Skeletal muscle tissue (tissue), 4 donors: Measurements from ENCODE around the gene HOXA4. TPM values are rescaled to one million over a fixed set of nuclear protein-coding genes. Genes with fewer than 3 reads are reported as not detected.

Experiments used
- H3K27ac ChIP-seq: one replicate; pipeline ENCODE4 v1.7.0; 2013; ENCODE audit warnings: mild to moderate bottlenecking, low read depth, low read length, inconsistent platforms
- H3K27me3 ChIP-seq, 3 donors: one replicate each; pipeline ENCODE4 v1.7.0; 2013; ENCODE audit warnings: low read length in 3 of 3; ENCODE audit not compliant: control insufficient read depth in 3 of 3, insufficient read depth in 3 of 3
- H3K36me3 ChIP-seq, 3 donors: one replicate each; pipeline ENCODE4 v1.7.0; 2013; ENCODE audit warnings: low read length in 3 of 3; ENCODE audit not compliant: control insufficient read depth in 3 of 3, insufficient read depth in 3 of 3
- H3K4me1 ChIP-seq, 3 donors: one replicate each; pipeline ENCODE4 v1.7.0; 2013; ENCODE audit warnings: low read length in 3 of 3, mild to moderate bottlenecking in 3 of 3; ENCODE audit not compliant: control insufficient read depth in 3 of 3, insufficient read depth in 3 of 3
- H3K4me3 ChIP-seq, 3 donors: one replicate each; pipeline ENCODE4 v1.7.0; 2013; ENCODE audit warnings: low read length in 3 of 3
- H3K9ac ChIP-seq, 3 donors: one replicate each; pipeline ENCODE4 v1.7.0; 2013; ENCODE audit warnings: low read length in 3 of 3, mild to moderate bottlenecking in 3 of 3, moderate library complexity in 2 of 3, low read depth in 1 of 3
- H3K9me3 ChIP-seq, 3 donors: one replicate each; pipeline ENCODE4 v1.7.0; 2013; ENCODE audit warnings: low read length in 3 of 3; ENCODE audit not compliant: control insufficient read depth in 3 of 3
- total RNA-seq: library from RNA; depleted of rRNA; stranded (reverse); fragments of >200 nt; gene quantifications from one replicate; pipeline ENCODE4 v1.2.3, GENCODE V29; 2014
- donor health status: Osteomylitis.

The HOXA4 gene
- 2.1 TPM for total RNA-seq

DNA sequence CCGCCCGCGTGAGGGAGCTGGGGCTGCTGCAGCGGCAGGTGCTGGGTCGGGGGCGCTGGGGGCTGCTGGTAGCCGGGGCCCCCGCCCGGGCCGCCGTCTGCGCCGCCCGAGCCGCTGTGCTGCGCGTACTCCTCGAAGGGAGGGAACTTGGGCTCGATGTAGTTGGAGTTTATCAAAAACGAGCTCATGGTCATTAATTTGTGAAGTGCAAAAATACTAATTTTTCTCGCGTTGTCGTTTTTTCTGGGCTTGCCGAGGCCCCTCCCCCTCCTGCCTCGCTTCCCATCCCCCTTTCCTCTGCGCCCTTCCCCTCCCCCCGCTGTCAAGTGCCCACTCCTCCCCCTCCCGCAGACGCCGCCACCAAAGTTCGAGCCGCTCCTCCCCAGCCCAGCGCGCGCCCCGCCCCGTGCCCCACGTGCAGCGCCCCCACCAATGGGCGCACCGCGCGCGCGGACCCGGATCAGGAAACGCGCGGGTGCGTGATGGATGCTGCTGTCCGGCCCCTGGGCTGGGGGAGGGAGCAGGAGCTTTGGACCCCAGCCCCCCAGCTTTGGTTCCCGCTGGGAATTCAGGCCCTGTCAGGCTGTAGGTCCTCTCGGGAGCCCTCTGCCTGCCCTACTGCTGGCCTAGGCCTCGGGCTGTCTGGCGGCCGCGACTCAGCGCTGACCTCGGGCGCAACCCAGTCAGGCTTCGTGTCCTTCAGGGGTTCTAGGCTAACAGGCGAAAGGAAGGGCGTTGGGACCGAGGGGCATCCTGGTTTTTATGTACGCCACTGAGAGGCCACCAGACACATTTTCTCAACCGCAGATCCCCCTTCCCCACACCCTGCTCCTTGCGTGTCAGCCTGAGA is at the start of gene HOXA4:
TSS of gene HOXA4 (minus strand) at position 218 of the 850 bp plus-strand sequence. CDS start at position 194, 24 bp downstream.
- H3K9me3 ChIP-seq, result no peaks in the 10 kb centered on the region
- peaks cover 0 to 4% (median 0%) of the 10 kb centered on the region in 3 donors for H3K36me3 ChIP-seq
- H3K27me3 ChIP-seq, result no peaks in the 10 kb centered on the region
- H3K4me1 ChIP-seq, result peaks cover 45 to 69% (median 68%) of the 10 kb centered on the region in 3 donors
- peak within 1 kb of the TSS; percentile 74 for H3K27ac ChIP-seq
- H3K9ac ChIP-seq, result peak within 1 kb of the TSS; percentile 83 to 90 (median 84)
- peak within 1 kb of the TSS; percentile 84 to 91 (median 87) for H3K4me3 ChIP-seq

DNA sequence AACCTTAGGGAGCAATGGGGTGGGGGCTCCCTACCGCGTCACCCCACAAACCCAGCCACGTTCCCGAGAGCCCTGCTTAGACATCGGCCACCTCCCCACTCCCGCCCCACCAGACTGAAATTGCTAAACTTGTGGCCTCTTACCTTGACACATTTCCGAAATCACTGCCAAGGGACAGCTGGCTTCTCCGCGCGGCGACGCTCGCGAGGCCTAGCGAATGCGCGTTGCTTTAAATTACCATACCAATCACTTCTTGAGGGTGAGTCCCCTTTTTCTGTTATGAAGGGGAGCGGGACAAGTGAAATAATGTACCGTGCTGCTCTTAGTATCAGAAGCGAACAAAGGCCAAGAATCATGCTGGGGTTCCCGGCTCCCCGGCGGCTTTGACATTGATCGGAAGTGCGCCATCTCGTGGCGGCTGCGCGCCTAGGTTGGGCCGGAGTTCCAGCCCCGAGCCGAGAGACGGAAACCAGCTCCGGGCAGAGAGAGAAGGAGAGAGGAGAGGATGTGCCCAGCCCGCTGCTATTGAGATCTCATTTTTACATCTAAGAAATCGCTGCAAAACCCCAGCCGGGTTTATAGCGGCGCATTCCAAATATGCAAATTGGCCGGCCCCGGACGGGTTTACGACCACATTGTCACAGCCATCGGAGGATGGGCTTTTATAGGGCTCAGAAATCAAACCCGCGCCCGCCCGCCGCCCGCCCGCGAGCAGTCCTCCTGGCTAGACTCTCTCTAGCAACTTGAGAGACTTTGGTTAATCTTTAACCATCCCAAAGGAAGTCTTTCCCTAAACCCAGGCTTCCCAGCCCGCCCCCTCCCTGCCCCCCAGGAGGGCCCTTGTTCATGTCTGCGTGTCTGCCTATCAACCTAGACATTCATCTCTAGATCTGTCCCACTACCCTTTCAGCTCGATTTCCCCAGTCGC is 49.2 kb upstream of the HOXA4 start:
- H3K9ac ChIP-seq, result peak overlapping the region; percentile 81 to 97 (median 93)
- H3K4me3 ChIP-seq, result peak overlapping the region; percentile 52 to 85 (median 77)
- no peaks in the 10 kb centered on the region for H3K36me3 ChIP-seq
- peaks cover 17 to 31% (median 22%) of the 10 kb centered on the region in 3 donors for H3K27me3 ChIP-seq
- no peaks in the 10 kb centered on the region for H3K9me3 ChIP-seq
- H3K4me1 ChIP-seq, result peaks cover 44 to 62% (median 46%) of the 10 kb centered on the region in 3 donors
- H3K27ac ChIP-seq, result peak overlapping the region; percentile 61

DNA sequence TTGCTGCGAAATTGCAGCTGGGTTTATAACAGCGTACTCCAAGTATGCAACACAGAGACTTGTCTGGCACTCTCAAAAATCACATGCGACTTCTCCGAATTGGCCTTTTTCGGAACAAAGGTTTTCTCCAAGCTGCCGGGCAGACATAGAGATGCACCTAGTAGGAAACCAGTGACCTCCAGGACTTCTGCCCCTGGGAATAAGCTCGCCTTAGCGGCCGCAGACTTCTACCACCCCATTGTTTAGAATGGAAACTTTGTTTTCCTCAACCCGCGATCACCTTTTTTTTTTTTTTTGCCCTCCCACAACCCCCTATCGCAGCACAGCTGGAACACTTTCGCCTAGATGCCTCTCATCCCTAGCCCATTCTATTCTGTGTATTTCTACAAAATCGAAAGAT is 48.5 kb upstream of the HOXA4 start:
- Histone ChIP-seq H3K9me3 (no peaks in the 10 kb centered on the region), H3K27me3 (peaks cover 17 to 31% (median 24%) of the 10 kb centered on the region in 3 donors), H3K4me1 (peaks cover 44 to 63% (median 45%) of the 10 kb centered on the region in 3 donors), H3K27ac (peak overlapping the region; percentile 61), H3K4me3 (peak overlapping the region; percentile 52 to 85 (median 77)), H3K9ac (peak overlapping the region; percentile 81 to 97 (median 93)), H3K36me3 (no peaks in the 10 kb centered on the region)

DNA sequence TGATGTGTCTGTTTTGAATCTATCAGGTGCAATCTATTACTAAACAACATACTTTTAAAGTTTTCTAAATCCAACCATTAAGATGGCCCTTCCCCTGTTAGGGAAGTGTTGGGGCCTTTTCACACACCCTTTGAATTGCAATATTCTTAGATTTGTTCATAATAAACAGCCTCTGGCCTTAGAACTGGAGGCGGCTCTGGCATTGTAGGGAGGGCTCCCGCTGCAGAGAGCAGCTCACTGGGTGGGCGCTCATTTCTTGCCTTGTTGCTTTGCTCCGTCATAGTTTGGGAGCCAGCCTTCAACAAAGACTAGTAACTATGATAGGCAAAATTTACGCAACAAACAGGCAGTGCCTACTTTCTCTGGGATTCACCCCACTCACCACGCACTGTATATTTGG is 47.8 kb upstream of the HOXA4 start:
- peaks cover 39 to 61% (median 40%) of the 10 kb centered on the region in 3 donors for H3K4me1 ChIP-seq
- H3K4me3 ChIP-seq, result peak overlapping the region; percentile 52 to 85 (median 77)
- H3K9me3 ChIP-seq, result no peaks in the 10 kb centered on the region
- H3K27ac ChIP-seq, result peak overlapping the region; percentile 61
- no peaks in the 10 kb centered on the region for H3K36me3 ChIP-seq
- peak overlapping the region; percentile 43 to 97 (median 93) for H3K9ac ChIP-seq
- peaks cover 15 to 29% (median 23%) of the 10 kb centered on the region in 3 donors for H3K27me3 ChIP-seq

DNA sequence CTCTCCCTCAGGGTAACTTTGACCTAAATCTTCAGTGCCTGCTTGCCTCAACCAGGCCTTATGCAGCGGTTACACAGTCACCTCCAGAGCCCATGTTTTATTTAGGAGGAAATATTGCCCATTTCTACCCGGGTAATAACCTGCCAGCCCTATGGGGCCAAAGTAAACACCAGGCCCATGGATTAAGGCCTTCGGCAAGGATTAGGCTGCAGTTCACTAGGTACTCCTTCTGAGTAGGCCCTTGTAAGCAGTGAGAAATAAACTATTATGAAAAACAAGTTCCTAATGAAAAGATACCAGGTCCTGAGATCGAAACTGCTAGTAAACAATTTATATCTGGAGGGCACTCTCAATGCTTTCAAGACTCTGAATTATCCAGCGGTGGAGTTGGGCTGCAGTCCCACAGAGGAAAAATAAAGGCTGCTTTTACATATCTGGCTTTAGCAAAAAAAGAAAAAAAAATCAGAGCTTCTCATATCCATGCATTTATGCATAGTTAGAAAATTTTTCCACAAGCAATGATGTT is 47.3 kb upstream of the HOXA4 start:
- Histone ChIP-seq H3K27me3 (peaks cover 10 to 25% (median 18%) of the 10 kb centered on the region in 3 donors), H3K9ac (peak overlapping the region; percentile 37 to 97 (median 93)), H3K36me3 (no peaks in the 10 kb centered on the region), H3K4me3 (peak overlapping the region; percentile 77 to 85 (median 84)), H3K9me3 (no peaks in the 10 kb centered on the region), H3K27ac (peak overlapping the region; percentile 84), H3K4me1 (peaks cover 34 to 56% (median 35%) of the 10 kb centered on the region in 3 donors)

DNA sequence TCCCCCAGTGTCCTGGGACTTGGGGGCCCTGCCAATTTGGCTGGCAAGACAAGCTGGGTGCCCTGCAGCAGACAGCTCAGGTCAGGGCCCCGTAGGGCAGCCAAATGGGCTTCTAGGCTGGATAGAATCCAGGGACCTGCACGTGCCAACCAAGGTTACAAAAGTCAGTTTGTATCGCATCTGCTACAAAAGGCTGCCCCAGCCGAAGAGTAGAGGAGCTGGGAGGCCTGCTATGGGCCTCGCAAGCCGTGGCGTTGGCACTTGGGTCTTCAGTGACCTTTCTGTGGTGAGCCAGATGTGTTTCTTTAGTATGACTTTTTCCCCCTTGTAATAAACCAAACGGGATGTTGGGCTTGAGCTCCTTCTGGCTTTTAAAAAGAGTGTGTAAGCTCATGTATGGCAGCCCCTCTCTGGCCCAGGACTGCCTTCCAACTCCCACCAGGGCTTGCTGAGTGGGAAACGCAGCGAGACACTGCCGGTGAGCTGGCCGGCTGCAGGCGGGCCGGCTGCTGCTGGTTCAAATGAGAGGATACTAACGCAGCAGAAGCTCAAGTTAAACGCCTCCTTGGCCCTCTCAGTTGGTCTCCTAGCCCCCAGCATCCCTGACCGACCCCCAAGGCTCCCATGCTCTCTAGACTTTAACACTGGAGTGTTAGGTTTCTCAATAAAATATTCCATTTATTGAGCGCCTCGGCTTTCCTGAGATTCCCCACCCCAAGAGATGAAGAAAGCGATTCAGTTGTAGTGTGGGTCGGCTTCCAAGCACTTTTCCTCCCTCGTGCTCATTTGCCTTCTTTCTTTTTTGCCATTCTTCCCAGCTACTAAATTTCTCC is 46.6 kb upstream of the HOXA4 start:
- Histone ChIP-seq H3K27ac (peak overlapping the region; percentile 84), H3K9ac (peak overlapping the region; percentile 37 to 97 (median 93)), H3K4me3 (peak overlapping the region; percentile 66 to 84 (median 77))

DNA sequence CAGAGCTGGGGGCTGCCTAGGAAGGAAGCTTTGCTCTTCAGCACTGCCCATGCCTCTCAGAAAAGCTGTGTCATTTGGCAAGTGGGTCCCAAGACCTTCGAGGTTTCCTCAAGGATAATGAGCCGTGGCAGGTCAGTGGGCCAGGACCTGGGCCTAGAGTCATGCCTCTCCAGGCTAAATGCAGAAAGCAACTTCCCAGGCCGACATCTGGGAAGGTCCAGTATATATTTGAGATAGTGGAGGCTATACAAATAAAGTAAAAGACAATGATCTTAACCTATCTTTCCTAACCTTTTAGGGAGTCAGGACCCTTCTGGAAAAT is 45.9 kb upstream of the HOXA4 start:
- Histone ChIP-seq H3K36me3 (no peaks in the 10 kb centered on the region), H3K4me3 (peak overlapping the region; percentile 48 to 84 (median 81)), H3K9ac (peak overlapping the region; percentile 58 to 97 (median 69)), H3K4me1 (peaks cover 41 to 57% (median 45%) of the 10 kb centered on the region in 3 donors), H3K27ac (peak overlapping the region; percentile 84), H3K27me3 (peaks cover 7 to 17% (median 15%) of the 10 kb centered on the region in 3 donors), H3K9me3 (no peaks in the 10 kb centered on the region)

More for the DNA sequence above, 46.6 kb upstream of the HOXA4 start:
- no peaks in the 10 kb centered on the region for H3K36me3 ChIP-seq
- peaks cover 39 to 58% (median 40%) of the 10 kb centered on the region in 3 donors for H3K4me1 ChIP-seq
- H3K9me3 ChIP-seq, result no peaks in the 10 kb centered on the region
- peaks cover 7 to 21% (median 15%) of the 10 kb centered on the region in 3 donors for H3K27me3 ChIP-seq

DNA sequence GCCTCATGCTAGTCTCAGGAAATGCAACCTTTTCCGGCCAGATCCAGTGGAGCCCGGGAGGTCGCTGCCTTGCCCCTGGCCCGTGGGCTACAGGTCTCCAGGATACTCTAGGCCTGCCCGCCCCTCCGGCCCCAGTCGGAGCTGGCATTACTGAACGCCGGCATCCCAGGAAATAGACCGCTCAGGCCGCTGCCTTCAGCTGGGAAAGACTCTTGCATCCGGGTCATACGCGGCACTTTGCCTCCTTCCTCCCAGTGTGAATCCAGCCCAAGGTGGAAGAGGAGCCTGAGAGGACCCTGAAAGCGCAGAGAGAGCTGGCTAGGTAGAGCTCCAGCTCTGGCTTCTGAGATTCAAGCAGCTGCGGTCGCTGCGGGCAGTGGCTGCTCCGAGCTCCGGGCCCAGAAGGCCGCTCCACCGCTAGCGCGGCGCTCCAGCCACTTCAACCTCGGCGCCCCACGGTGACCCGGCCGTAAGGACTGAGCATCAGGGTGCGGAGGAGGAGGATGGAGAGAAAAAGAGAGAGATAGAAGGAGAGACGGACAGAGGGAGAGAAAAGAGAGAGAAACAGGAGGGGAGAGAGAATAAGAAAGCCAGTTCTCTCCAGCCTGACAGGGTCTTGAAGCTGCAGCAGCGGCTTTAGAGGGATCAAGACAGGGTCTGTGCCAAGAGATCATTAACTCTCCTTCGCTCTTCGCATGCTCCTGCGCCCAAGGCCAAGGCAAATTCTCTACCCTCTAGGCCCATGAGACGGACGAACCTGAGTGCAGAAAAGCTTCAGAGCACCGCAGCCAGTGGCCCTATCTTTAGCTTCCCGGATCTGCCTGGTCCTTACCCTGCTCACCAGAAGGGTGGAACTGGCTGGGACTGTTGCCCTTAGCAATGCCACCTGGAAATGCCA is 45.3 kb upstream of the HOXA4 start:
- peak overlapping the region; percentile 58 to 97 (median 69) for H3K9ac ChIP-seq
- H3K4me1 ChIP-seq, result peaks cover 45 to 60% (median 48%) of the 10 kb centered on the region in 3 donors
- H3K27ac ChIP-seq, result peak overlapping the region; percentile 84
- H3K9me3 ChIP-seq, result no peaks in the 10 kb centered on the region
- H3K4me3 ChIP-seq, result peak overlapping the region; percentile 48 to 84 (median 81)
- H3K36me3 ChIP-seq, result no peaks in the 10 kb centered on the region
- H3K27me3 ChIP-seq, result peaks cover 7 to 20% (median 13%) of the 10 kb centered on the region in 3 donors
